ENCODE results near the gene F8. TPM values are rescaled to one million over a fixed set of nuclear protein-coding genes. Genes with fewer than 3 reads are reported as not detected.

Gene F8
- total RNA-seq, 1 experiment from 2014 or later, result 0.91 TPM

- DNase-seq (peak; percentile 3), ATAC-seq (no peak)
- no TSS peak for BruUV-seq (replicated peaks)
- Histone ChIP-seq H3K27ac (ENCODE audit: low read length) (no peak overlapping the region), H3F3A (ENCODE audit: low read length, unreplicated experiment) (no peaks in the 10 kb centered on the region), H3K79me2 (ENCODE audit: low read length) (peaks cover 58% of the 10 kb centered on the region), H3K9me2 (replicated peaks; ENCODE audit: low read length) (no peaks in the 10 kb centered on the region), H3K4me3 (ENCODE audit: low read length) (peak overlapping the region; percentile 77), H3K9ac (ENCODE audit: low read length) (no peak overlapping the region), H3K4me2 (ENCODE audit: low read length) (peak overlapping the region; percentile 83), H3K27me3 (ENCODE audit: low read length) (no peaks in the 10 kb centered on the region), H3K9me3 (ENCODE audit: low read length) (no peaks in the 10 kb centered on the region), H3K36me3 (ENCODE audit: low read depth, low read length) (no peaks in the 10 kb centered on the region), H3K4me1 (ENCODE audit: insufficient read depth, low read length) (peaks cover 13% of the 10 kb centered on the region), H4K20me1 (ENCODE audit: low read length) (peaks cover 10% of the 10 kb centered on the region), H2AFZ (ENCODE audit: low read length) (no peak overlapping the region)
- CTCF ChIA-PET, result no interaction called here
- POLR2A ChIA-PET (ENCODE audit: unreplicated experiment), result no interaction called here
- intact Hi-C loops (cut with micrococcal nuclease), result no loop called here
- TF ChIP-seq EZH2 (IDR thresholded peaks at IDR 0.05; ENCODE audit: low read length, unreplicated experiment), result no peak
- no peak for TF ChIP-seq EZH2phosphoT487 (IDR thresholded peaks at IDR 0.05; ENCODE audit: borderline replicate concordance, low read length)
- TF ChIP-seq CTCF (conservative IDR thresholded peaks at IDR 0.05; ENCODE audit: low read depth, low read length), result no peak
Measured at GRCh38 chrX:155028877-155029291, 6.4 kb upstream of the F8 start.

DNA sequence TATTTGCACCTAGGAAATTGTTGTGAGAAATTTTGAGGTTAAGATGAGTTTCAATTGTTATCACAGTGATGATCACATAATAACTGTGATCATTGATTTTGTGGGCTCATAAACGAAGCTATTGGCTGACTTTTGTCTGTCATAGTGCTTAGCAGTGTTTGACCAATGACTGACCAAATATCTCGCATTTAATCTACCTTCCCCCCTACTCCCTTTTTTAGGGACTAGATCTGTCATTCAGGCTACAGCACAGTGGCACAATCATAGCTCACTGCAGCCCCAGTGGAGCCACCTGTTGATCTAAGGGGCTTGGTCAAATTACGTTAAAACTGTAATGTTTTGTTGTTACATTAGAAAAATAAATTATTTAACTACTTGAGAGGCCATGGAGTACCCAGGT is 5.6 kb upstream of the F8 start:
- Histone ChIP-seq H3K79me2 (ENCODE audit: low read length) (peaks cover 50% of the 10 kb centered on the region), H3K4me1 (ENCODE audit: insufficient read depth, low read length) (peaks cover 13% of the 10 kb centered on the region), H3K27me3 (ENCODE audit: low read length) (no peaks in the 10 kb centered on the region), H3K9ac (ENCODE audit: low read length) (peak overlapping the region; percentile 94), H3K9me2 (replicated peaks; ENCODE audit: low read length) (no peaks in the 10 kb centered on the region), H4K20me1 (ENCODE audit: low read length) (peaks cover 10% of the 10 kb centered on the region), H3K27ac (ENCODE audit: low read length) (peak overlapping the region; percentile 90; the same call in 1 of the 2 replicates), H3K9me3 (ENCODE audit: low read length) (no peaks in the 10 kb centered on the region), H3K4me2 (ENCODE audit: low read length) (peak overlapping the region; percentile 83), H2AFZ (ENCODE audit: low read length) (no peak overlapping the region), H3K36me3 (ENCODE audit: low read depth, low read length) (no peaks in the 10 kb centered on the region), H3K4me3 (ENCODE audit: low read length) (peak overlapping the region; percentile 77), H3F3A (ENCODE audit: low read length, unreplicated experiment) (no peaks in the 10 kb centered on the region)
- intact Hi-C loops (cut with micrococcal nuclease), result no loop called here
- no TSS peak for BruUV-seq (replicated peaks)
- ChIA-PET POLR2A (ENCODE audit: unreplicated experiment) (interaction anchor here (0.5 kb wide), 1 partner anchor 192 kb away, joined by 4 read pairs; no protein-coding TSS in a partner anchor), CTCF (interaction anchor here (0.6 to 0.9 kb wide), 2 partner anchors 29 to 36 kb away, joined by 3 to 4 read pairs; no protein-coding TSS in a partner anchor)
- peak; percentile 29 for DNase-seq
- no peak; the same call in 1 of the 2 replicates for TF ChIP-seq CTCF (conservative IDR thresholded peaks at IDR 0.05; ENCODE audit: low read depth, low read length)
- no peak for TF ChIP-seq EZH2phosphoT487 (IDR thresholded peaks at IDR 0.05; ENCODE audit: borderline replicate concordance, low read length)
- no peak for TF ChIP-seq EZH2 (IDR thresholded peaks at IDR 0.05; ENCODE audit: low read length, unreplicated experiment)
- ATAC-seq, result no peak; the same call in 1 of the 2 replicates

DNA sequence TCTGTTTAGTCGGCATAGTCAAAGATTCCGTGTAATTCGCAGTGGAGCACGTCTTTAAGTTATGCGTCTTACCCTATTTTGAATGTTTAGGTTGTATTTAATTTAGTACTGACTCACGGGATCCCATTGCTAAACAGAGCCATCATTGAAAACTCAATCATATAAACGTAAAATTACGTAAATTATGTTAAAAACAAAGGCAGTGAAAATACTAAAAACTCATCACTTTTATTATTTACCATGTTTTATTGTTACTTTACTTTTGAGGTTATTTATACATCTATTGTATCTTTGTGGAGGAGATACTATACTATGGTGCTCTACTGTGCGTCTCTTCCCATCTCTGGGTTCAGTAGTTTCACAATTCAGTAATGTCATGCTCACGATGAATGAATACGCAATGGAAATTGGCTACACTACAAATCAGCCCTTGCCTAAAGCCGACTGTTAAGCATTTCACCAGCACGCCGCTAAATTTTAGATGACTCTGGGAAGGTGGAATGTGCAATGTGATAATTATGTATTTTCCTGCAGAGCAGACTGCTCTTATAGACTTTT is 5.1 kb upstream of the F8 start:
- H3K79me2 ChIP-seq (ENCODE audit: low read length), result peaks cover 49% of the 10 kb centered on the region
- peak overlapping the region; percentile 83 for H3K4me2 ChIP-seq (ENCODE audit: low read length)
- POLR2A ChIA-PET (ENCODE audit: unreplicated experiment), result no interaction called here
- H3K27ac ChIP-seq (ENCODE audit: low read length), result peak overlapping the region; percentile 90
- H3K4me3 ChIP-seq (ENCODE audit: low read length), result peak overlapping the region; percentile 77
- peaks cover 10% of the 10 kb centered on the region for H4K20me1 ChIP-seq (ENCODE audit: low read length)
- H3F3A ChIP-seq (ENCODE audit: low read length, unreplicated experiment), result no peaks in the 10 kb centered on the region
- peak overlapping the region; percentile 94 for H3K9ac ChIP-seq (ENCODE audit: low read length)
- TF ChIP-seq EZH2phosphoT487 (IDR thresholded peaks at IDR 0.05; ENCODE audit: borderline replicate concordance, low read length) (no peak), EZH2 (IDR thresholded peaks at IDR 0.05; ENCODE audit: low read length, unreplicated experiment) (no peak), CTCF (conservative IDR thresholded peaks at IDR 0.05; ENCODE audit: low read depth, low read length) (no peak)
- peaks cover 13% of the 10 kb centered on the region for H3K4me1 ChIP-seq (ENCODE audit: insufficient read depth, low read length)
- no peaks in the 10 kb centered on the region for H3K9me3 ChIP-seq (ENCODE audit: low read length)
- ATAC-seq, result no peak
- BruUV-seq (replicated peaks), result TSS peak; percentile 68
- no peaks in the 10 kb centered on the region for H3K27me3 ChIP-seq (ENCODE audit: low read length)
- CTCF ChIA-PET, result interaction anchor here (0.6 to 0.9 kb wide), 2 partner anchors 29 to 37 kb away, joined by 3 to 4 read pairs; no protein-coding TSS in a partner anchor
- H3K9me2 ChIP-seq (replicated peaks; ENCODE audit: low read length), result no peaks in the 10 kb centered on the region
- H2AFZ ChIP-seq (ENCODE audit: low read length), result peak overlapping the region; percentile 72
- intact Hi-C loops (cut with micrococcal nuclease), result loop anchor here (2.0 kb wide), 1 partner anchor 41 kb away; no protein-coding TSS in a partner anchor
- no peaks in the 10 kb centered on the region for H3K36me3 ChIP-seq (ENCODE audit: low read depth, low read length)
- DNase-seq, result peak; percentile 38
